GM23248 (cell line): ENCODE data around the gene CST9.

Source experiments
- EZH2 ChIP-seq: fragments of 200-600 bp; sonication (generic); IDR thresholded peaks from 2 replicates; pipeline ENCODE4 v1.6.1; 2018; ENCODE audit warnings: antibody characterized with exemption, mild to moderate bottlenecking; ENCODE audit not compliant: insufficient read depth, poor library complexity, severe bottlenecking
- EZH2phosphoT487 ChIP-seq: fragments of 200-600 bp; sonication (generic); IDR thresholded peaks from 2 replicates; pipeline ENCODE4 v1.6.1; 2018; ENCODE audit warnings: antibody characterized with exemption, moderate library complexity, mild to moderate bottlenecking, low read depth; ENCODE audit not compliant: insufficient read depth

- TF ChIP-seq EZH2phosphoT487 (no peak), EZH2 (no peak)
Measured at GRCh38 chr20:23584434-23585199, 21.1 kb downstream of the CST9 start.
